AG04450 (cell line): ENCODE measurements around the gene DFFB. TPM values are rescaled to one million over a fixed set of nuclear protein-coding genes. Genes with fewer than 3 reads are reported as not detected.

Source experiments
- CTCF ChIA-PET: fragments of 300-600, 350-600 bp; formaldehyde crosslinking; extraction: SDS; loops from one replicate; lab custom pipeline; 2022; ENCODE audit warnings: antibody characterized with exemption, inconsistent platforms; lab: Charles Lee
- POLR2A ChIA-PET: fragments of 350-600 bp; formaldehyde crosslinking; extraction: SDS; loops from one replicate; lab custom pipeline; 2021; ENCODE audit warnings: antibody characterized with exemption, inconsistent platforms; lab: Yijun Ruan, JAX
- DNase-seq: peaks from one replicate; pipeline ENCODE4 v3.0.0-alpha.2; 2011; ENCODE audit warnings: low read depth, low spot score
- H3K27ac ChIP-seq: one replicate; pipeline ENCODE4 v1.5.1; 2012; ENCODE audit warnings: low read depth, low read length, control low read depth
- H3K27me3 ChIP-seq: one replicate; pipeline ENCODE4 v1.6.0; 2012; ENCODE audit warnings: low read length; ENCODE audit not compliant: control insufficient read depth, insufficient read depth
- H3K4me3 ChIP-seq: 2 replicates; pipeline ENCODE4 v1.5.1; 2011; ENCODE audit warnings: mild to moderate bottlenecking, low read depth, low read length, control low read depth
- H3K9me3 ChIP-seq: 2 replicates; pipeline ENCODE4 v1.5.1; 2012; ENCODE audit warnings: low read length; ENCODE audit not compliant: control insufficient read depth, insufficient read depth
- polyA plus RNA-seq: library from polyadenylated mRNA; depleted of rRNA; stranded (reverse); fragments of >200 nt; gene quantifications from 2 replicates; pipeline ENCODE4 v1.2.3, GENCODE V29; 2011
- TF ChIP-seq, protein P1 (sequence below): IDR thresholded peaks from 2 replicates; pipeline ENCODE4 v1.5.1; 2011; ENCODE audit warnings: low read depth, low read length, control low read depth, inconsistent platforms

DFFB gene
- polyA plus RNA-seq, 1 experiment = 6.9 TPM

- no peaks in the 10 kb centered on the region for H3K27me3 ChIP-seq
- no peaks in the 10 kb centered on the region; the same call in 1 of the 2 replicates for H3K9me3 ChIP-seq
- CTCF ChIA-PET = no interaction called here
- no peak overlapping the region for H3K4me3 ChIP-seq
- POLR2A ChIA-PET = no interaction called here
- TF ChIP-seq, protein P1, sequence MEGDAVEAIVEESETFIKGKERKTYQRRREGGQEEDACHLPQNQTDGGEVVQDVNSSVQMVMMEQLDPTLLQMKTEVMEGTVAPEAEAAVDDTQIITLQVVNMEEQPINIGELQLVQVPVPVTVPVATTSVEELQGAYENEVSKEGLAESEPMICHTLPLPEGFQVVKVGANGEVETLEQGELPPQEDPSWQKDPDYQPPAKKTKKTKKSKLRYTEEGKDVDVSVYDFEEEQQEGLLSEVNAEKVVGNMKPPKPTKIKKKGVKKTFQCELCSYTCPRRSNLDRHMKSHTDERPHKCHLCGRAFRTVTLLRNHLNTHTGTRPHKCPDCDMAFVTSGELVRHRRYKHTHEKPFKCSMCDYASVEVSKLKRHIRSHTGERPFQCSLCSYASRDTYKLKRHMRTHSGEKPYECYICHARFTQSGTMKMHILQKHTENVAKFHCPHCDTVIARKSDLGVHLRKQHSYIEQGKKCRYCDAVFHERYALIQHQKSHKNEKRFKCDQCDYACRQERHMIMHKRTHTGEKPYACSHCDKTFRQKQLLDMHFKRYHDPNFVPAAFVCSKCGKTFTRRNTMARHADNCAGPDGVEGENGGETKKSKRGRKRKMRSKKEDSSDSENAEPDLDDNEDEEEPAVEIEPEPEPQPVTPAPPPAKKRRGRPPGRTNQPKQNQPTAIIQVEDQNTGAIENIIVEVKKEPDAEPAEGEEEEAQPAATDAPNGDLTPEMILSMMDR = no peak
- DNase-seq = no peak
- H3K27ac ChIP-seq = no peak overlapping the region
These were observed 39.3 kb upstream of the DFFB start for GRCh38 chr1:3817821-3818597.

DNA sequence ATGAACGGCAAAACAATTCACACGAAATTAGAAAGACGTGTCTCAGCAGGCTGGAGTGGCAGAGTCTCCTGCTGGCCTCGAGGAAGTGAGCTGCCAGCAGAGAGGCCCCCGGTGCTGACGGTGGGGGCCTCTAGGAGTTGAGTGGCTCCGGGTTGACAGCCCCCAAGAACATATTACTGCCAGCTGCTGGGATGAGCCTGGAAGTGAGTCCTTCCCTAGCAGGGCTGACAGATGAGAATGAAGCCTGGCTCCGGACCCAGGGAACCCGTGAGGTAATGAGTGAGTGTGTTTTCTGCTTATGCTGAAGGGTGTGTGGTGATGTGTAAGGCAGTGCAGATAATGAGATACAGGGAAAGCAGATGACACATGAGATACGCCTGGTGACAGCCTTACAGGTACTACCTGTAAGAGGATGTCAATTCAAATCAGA is 37.5 kb upstream of the DFFB start:
- Histone ChIP-seq H3K4me3 (no peak overlapping the region), H3K9me3 (no peaks in the 10 kb centered on the region; the same call in 1 of the 2 replicates), H3K27me3 (no peaks in the 10 kb centered on the region), H3K27ac (no peak overlapping the region)
- CTCF ChIA-PET = no interaction called here
- POLR2A ChIA-PET = no interaction called here
- TF ChIP-seq, protein P1 = no peak
- DNase-seq = no peak

GRCh38 chr1:3820316-3820715 is 37.0 kb upstream of the DFFB start:
- H3K4me3 ChIP-seq = no peak overlapping the region
- ChIA-PET POLR2A (no interaction called here), CTCF (no interaction called here)
- H3K27ac ChIP-seq = peak overlapping the region; percentile 21
- TF ChIP-seq, protein P1 = no peak
- no peaks in the 10 kb centered on the region for H3K9me3 ChIP-seq
- no peak for DNase-seq
- H3K27me3 ChIP-seq = no peaks in the 10 kb centered on the region

DNA sequence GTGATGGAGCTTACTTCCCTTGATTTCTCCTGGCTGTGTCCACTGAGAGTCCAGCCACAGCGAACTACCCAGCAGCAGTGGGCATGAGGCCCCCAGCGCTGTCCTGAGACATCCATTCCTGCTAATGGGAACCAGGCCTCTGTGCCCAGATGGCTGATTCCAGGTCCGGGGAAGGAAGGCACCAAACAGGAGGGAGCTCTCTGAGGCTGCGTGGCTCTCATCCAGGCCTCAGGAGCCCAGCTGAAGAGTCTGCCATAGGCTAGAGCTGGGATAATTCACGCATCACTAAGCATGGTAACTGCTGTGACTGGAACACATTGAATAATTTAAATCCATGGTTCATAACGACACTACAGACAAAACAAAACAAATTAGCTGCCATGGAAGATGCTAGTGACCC is 36.3 kb upstream of the DFFB start:
- no peak overlapping the region for H3K27ac ChIP-seq
- POLR2A ChIA-PET = no interaction called here
- no peak for DNase-seq
- CTCF ChIA-PET = interaction anchor here (1.5 kb wide), 1 partner anchor 96 kb away, joined by 4 read pairs; no protein-coding TSS in a partner anchor
- H3K9me3 ChIP-seq = no peaks in the 10 kb centered on the region
- TF ChIP-seq, protein P1 = no peak
- no peak overlapping the region for H3K4me3 ChIP-seq
- no peaks in the 10 kb centered on the region for H3K27me3 ChIP-seq

GRCh38 chr1:3821447-3821846 is 35.8 kb upstream of the DFFB start:
- ChIA-PET CTCF (interaction anchor here (1.5 kb wide), 1 partner anchor 97 kb away, joined by 4 read pairs; no protein-coding TSS in a partner anchor), POLR2A (no interaction called here)
- Histone ChIP-seq H3K27ac (no peak overlapping the region), H3K4me3 (no peak overlapping the region), H3K27me3 (no peaks in the 10 kb centered on the region), H3K9me3 (no peaks in the 10 kb centered on the region)
- DNase-seq = no peak
- TF ChIP-seq, protein P1 = no peak
